GM19025 (cell line): ENCODE results near the gene AHNAK.
"Not testable (repeated sequence)": the region's sequence is repeated elsewhere in the genome, so short reads cannot be mapped to it uniquely, and the experiment has no call there.

Experiments
- ATAC-seq: cut with Tn5 transposase; IDR thresholded peaks from one replicate; pipeline ENCODE4 v1.9.1; 2021; ENCODE audit warnings: mild to moderate bottlenecking, low read depth, moderate library complexity; ENCODE audit not compliant: unreplicated experiment

The AHNAK gene

DNA sequence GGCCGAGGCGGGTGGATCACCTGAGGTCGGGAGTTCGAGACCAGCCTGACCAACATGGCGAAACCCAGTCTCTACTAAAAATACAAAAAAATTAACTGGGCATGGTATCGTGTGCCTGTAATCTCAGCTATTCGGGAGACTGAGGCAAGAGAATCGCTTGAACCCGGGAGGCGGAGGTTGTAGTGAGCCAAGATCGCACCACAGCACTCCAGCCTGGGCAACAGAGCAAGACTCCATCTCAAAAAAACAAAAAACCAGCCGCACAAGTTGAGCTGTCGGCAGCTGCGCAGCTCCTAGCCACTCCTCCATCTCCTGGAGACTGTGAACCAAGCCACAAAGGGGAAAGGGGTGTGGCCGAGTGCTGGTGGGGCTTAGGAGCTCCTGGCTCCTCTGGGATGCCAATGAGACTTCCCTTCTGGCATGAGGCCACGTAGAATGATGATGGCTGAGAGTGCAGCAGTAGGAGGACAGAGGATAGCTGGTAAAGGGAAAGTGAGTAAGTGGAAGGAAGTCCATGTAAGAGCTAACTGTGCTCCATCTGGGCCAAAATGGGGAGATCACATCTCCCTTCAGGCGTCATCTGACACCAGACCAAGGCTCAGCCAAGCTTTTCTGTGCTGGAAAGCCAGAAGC is 47.2 kb downstream of the AHNAK start:
- ATAC-seq: not testable (repeated sequence)

- no peak for ATAC-seq
Observed at GRCh38 chr11:62498492-62499286, 47.9 kb downstream of the AHNAK start.

DNA sequence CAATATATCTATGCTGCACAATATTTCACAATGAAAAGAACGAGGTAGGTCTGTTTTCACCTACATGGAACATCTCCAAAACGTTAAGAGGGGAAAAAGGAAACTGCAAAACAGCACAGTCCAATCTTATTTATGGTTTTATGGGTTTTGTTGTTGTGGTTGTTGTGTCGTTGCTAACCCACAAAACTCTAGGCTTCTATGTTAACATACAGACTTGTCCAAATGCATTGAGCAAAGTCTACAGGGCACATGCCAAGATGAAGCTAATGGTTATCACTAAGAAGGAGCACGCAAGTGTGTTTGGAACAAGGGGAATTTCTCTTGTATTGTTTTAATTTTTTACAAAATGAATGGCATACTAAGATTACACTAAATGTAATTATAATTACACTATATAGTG is 48.6 kb downstream of the AHNAK start:
- ATAC-seq: no peak

DNA sequence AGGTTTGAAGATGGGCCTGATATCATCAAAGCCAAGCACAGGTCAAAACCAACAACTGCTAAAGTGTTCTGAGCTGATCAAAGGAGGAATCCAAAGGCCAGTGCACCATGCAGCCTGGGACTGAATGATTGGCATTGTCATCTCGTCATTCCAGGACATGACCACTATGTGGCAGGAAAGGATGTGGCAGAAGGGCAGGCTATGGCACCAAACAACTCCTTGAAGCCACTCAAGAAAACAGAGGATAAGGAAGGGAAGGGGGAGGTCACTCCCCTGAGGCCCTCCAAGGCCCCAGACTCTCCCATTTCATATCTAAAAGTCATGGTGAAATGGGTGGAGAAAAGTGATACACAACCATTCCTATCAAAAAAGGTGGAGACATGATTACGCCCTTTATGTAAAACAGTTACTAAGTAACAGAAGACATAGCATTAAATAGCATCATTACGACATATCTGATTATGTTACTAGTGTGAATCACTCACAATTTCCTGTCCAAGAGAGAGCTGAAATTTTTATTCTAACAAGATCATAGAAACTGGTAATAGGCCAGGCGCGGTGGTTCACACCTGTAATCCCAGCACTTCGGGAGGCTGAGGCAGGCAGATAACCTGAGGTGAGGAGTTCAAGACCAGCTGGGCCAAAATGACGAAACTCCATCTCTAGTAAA is 49.3 kb downstream of the AHNAK start:
- no peak for ATAC-seq

DNA sequence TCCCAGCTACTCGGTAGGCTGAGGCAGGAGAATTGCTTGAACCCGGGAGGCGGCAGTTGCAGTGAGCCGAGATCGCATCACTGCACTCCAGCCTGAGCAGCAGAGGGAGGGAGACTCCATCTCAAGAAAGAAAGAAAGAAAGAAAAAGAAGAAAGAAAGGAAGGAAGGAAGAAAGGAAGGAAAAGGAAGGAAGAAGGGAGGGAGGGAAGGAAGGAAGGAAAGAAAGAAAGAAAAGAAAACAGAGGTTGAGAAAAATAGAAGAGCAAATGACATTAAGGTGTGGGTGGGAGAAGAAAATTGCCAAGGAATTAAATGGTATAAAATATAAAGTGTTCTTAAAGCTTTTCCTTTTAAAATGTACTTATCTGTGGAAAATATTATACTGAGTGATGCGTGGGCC is 49.9 kb downstream of the AHNAK start:
- no peak for ATAC-seq

- no peak for ATAC-seq
Observed at GRCh38 chr11:62494246-62494645, 52.4 kb downstream of the AHNAK start.

DNA sequence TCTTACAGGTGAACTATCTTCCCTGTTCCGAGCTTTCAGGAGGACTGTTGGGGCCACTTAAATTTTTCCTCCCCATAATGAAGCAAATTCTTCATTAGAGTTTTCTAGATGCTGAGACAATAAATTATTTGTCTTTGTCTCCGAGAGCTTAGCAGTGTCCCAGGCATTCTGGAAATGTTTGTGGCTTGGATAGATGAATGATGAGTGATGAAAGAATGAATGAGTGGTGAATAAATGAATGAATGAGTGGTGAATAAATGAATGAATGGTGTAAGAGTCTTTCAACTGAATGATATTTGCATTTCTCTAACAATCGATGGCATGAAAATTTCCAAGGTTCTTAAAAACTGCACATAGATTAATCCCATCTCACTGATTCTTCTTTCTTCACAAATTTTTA is 52.8 kb downstream of the AHNAK start:
- no peak for ATAC-seq

DNA sequence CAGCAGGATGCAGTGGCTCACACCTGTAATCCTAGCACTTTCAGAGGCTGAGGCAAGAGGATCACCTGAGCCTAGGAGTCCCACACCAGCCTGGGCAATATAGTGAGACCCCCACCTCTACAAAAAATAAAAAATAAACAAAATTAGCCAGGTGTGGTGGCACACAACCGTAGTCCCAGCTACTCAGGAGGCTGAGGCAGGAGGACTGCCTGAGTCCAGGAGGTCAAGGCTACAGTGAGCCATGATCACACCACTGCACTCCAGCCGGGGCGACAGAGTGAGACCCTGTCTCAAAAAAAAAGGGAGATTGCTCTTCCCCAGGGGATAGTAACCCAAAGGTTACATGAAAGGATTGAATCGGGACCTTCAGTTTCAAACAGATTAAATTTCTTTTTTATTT is 54.0 kb downstream of the AHNAK start:
- no peak for ATAC-seq

- no peak for ATAC-seq
Observed at GRCh38 chr11:62491571-62492329, 54.9 kb downstream of the AHNAK start.

- no peak for ATAC-seq
Observed at GRCh38 chr11:62489204-62489603, 57.4 kb downstream of the AHNAK start.

- ATAC-seq: no peak
Observed at GRCh38 chr11:62487738-62488551, 58.7 kb downstream of the AHNAK start.

DNA sequence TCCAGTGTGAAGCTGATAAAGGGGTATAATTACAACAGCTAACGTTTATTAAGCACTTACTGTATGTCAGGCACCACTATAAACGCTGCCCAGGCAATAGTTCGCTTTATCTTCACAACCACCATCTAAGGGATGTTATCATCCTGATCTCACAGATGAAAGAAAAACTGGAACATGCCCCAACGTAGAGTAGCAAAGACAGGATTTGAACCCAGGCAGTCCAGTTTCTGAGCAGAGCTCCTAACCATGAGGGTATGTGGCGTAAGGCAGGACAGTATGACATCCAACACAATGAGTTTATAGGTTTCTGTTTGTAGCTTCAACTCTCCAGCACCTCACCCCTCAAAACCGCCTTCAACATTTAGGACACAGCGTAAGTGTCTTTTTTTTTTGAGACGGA is 59.5 kb downstream of the AHNAK start:
- ATAC-seq: no peak

- ATAC-seq: no peak
Observed at GRCh38 chr11:62484352-62484751, 62.3 kb downstream of the AHNAK start.

DNA sequence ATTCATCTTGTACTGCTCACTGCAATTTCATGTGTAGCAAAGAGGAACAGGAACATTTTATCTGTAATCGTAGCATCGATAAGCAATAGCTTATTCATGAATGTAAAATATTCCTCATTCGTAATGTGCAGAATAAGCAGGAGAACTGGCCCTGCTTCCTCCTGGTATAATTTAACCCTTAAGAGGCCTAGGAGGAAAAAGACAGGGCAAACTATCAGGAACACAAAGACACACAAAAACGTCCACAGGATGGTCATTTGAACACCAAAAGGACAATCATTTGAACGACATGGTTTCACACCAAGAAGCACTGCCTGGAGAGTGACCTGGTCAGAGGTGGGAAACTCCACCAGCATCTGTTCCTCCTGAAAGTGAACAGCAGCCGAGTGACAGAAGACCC is 63.9 kb downstream of the AHNAK start:
- ATAC-seq: no peak

DNA sequence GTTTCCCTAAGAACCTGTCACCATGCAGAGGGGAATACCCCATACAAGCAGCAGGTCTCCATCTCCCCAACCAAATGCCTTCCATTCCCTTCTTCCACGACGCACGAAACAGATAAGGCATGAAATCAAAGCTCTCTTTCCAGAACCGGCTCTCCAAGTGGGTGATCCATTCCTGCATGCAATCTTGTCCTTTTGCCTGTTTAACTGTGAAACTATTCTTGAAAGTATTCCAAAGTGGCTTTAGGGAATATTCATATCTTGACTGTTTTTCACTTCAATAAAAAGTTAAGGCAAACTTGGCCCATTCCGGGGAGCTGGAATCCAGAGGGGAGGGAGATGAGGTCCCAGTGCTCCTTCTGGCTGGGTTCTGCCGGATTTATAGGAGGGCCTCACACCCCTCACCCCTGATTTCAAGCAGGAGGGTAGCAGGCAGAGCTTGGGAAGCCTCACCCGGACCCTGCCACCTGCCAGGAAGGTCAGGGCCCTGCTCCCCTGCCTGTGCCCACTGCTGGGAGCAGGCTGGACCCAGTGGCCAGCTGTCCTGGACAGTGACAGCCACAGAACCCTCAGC is 66.9 kb downstream of the AHNAK start:
- no peak for ATAC-seq

DNA sequence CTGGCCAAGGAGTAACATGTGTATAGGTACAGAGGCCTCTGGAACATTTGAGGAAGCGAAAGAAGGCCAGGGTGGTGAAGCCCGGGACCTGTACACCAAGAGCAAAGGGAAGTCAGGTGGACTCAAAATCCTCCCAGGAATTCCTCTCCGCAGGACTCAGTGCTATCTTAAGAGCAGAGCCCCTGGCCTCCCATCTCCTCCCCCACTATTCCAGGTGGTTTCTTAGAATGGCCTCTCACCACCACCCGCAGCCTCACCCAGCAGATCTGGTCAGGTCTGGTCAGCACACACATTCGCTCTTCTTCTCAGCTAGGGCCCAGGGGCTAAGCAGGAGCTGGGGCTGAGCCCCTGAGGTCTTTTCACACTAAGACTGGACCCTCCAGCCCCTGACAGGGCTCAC is 68.7 kb downstream of the AHNAK start:
- ATAC-seq: no peak

DNA sequence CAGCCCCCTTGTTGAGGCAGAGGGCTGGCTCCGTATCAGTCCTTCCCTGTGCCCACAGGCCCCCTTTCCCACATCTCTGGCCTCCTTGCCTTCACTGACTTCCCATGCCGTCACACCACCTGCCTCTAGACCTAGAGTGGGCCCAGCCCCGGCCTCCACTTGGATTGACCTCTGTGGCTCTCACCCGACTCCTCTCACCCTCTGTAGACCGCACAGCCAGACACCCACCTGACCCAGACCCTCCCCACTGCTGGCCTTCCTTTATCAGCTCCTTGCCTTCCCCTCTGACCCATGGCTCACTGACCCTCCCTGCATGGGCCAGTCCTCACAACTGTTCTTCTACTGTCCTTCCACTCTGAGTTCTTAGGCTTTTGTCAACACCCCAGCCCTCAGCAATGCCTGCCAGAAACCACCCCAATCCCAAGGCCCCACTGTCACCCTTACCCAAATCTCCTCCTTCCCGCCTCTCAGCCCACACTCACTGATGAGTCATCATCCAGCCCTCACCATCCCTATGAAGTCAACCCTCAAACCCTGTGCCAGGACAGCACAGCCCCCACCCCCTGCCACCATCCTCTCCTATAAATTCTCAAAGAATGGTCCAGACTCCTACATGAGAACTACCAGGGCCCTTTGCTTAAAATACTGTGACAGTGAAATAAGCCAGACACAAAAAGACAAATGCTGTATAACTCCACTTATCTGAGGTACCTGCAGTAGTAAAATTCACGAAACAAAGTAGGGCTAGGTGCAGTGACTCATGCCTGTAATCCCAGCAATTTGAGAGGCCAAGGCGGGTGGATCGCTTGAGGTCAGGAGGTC is 74.3 kb downstream of the AHNAK start:
- no peak for ATAC-seq

DNA sequence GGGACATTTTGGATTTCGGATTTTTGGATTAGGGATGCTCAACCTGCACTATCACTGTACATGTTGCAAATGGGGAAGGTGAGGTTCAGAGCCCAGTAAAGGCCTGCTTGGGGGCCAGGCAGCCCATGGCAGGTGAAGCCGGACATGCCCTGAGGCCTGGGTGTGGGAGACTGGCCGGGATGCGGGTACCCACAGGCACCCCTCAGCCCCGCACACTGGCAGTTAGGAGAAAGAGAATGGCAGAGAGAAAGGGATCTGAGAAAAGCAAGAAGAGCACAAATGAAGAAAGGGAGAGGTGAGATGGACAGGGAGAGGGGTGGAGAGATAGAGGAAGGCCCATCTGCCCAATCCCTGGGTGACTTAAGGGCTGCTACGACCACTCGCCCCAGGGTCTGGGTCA is 75.0 kb downstream of the AHNAK start:
- no peak for ATAC-seq

DNA sequence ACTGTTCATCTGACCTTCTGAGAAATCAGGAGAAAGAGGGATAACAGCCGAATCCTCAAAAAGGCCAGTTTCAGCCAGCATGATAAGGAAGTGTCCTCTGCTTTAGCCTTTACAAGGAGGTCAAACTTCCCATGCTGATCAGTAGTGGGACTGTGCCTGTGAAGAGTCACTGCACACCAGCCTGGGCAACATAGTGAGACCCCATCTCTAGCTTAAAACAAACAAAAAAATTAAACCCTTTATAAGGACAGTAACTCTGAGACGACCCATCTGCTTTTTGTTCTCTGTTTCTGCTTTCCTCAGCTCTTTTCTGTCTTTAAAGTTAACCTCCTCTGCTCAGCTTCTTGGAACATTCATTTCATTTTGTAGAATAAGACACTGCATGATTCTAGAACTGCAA is 78.0 kb downstream of the AHNAK start:
- ATAC-seq: no peak
